Measurements from ENCODE around the gene RRP1B. TPM values are rescaled to one million over a fixed set of nuclear protein-coding genes. Genes with fewer than 3 reads are reported as not detected.

The RRP1B gene
- total RNA-seq, 2 donors from 2014 or later: 15.8 to 19.1 TPM

DNA sequence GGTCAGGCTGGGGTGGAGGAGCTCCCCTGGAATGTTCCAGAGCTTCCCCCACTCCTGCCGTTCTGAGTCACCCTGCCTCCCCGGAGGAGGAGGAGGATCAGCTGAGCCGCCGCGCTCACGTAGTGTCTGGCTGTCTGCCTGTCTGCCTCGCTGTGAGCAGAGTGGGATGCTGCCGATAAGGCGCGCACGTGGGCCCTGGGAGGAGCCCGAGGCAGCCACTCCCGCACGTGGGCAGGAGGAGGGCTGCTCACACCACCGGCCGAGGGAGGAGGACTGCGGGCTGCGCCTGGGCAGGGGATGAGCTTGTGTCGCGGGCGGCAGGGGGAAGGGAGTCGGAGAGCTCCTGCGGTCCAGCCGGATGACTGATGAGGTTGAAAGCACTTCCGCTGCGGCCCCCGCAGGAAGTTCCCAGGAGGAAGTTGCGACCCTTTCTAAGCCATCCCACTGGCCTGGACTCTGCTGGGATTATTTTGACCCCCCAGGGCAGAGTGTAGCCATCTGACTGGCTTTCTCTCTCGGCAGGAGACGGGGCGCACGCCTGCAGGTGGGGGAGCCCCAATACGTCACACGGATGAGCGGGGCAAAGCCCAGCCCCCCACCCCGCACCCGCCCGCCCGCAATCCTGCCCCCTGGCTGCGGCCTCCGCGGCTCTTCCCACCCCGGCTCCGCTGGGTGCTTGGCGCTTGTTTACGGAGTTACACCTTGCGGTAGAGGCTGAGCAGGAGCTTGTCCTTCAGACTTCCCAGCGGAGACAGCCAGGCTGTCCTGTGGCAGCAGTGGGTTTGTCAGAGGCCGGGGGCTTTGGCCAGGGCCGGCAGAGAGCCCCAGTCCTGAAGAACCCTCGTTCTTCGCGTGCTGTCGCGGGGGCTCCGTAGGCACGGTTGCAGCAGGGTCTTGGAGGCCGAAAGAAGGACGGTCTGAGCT is 69.4 kb downstream of the RRP1B start:
- ATAC-seq: peak; percentile 66
- Histone ChIP-seq H3K36me3 (replicated peaks in 1 of 2; ENCODE audit: insufficient read depth in 1 of 2, low read depth in 2 of 2) (no peaks in the 10 kb centered on the region), H3K9me3 (no peaks in the 10 kb centered on the region), H3K4me1 (peaks cover 81% of the 10 kb centered on the region), H3K4me3 (no peak overlapping the region), H3K27ac (peak overlapping the region; percentile 48 to 85 (median 82)), H3K27me3 (no peaks in the 10 kb centered on the region)
- peak in 2 of 3 donors; percentile 55 to 63 for TF ChIP-seq POLR2A (IDR thresholded peaks at IDR 0.05)
- TF ChIP-seq, protein P1, sequence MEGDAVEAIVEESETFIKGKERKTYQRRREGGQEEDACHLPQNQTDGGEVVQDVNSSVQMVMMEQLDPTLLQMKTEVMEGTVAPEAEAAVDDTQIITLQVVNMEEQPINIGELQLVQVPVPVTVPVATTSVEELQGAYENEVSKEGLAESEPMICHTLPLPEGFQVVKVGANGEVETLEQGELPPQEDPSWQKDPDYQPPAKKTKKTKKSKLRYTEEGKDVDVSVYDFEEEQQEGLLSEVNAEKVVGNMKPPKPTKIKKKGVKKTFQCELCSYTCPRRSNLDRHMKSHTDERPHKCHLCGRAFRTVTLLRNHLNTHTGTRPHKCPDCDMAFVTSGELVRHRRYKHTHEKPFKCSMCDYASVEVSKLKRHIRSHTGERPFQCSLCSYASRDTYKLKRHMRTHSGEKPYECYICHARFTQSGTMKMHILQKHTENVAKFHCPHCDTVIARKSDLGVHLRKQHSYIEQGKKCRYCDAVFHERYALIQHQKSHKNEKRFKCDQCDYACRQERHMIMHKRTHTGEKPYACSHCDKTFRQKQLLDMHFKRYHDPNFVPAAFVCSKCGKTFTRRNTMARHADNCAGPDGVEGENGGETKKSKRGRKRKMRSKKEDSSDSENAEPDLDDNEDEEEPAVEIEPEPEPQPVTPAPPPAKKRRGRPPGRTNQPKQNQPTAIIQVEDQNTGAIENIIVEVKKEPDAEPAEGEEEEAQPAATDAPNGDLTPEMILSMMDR (IDR thresholded peaks at IDR 0.05): peak in 1 of 7 experiments; percentile 20
- intact Hi-C loops (cut with DNase I): no loop called here
- WGBS, 2 donors: 30 to 47% methylated on average over 24 to 55 of the region's 59 CpGs
- DNase-seq: peak; percentile 79 to 90 (median 86)

DNA sequence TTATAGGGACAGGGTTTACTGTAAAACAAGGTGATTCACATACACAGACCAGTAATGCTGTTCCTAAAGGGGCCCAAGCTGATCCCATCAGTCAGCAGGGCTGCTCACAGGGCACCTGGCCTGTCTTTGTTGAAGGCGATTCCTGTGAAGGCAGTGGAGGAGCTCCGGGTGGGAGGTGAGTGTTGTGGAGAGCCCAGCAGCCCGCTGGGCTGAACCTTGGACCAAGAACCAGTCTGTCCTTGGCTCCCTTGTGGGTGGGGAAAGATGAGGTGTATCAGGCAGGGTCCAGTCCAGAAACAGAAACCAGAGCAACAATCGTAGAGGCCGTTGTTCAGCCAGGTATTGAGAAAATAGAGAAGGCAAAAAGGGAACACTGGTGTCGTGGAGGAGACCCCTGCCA is 72.1 kb downstream of the RRP1B start:
- DNase-seq (peak in 2 of 4 donors; percentile 48 to 55), ATAC-seq (no peak)
- no peak for TF ChIP-seq POLR2A (IDR thresholded peaks at IDR 0.05)
- TF ChIP-seq, protein P1 (IDR thresholded peaks at IDR 0.05): no peak
- intact Hi-C loops (cut with DNase I): no loop called here
- Histone ChIP-seq H3K27me3 (no peaks in the 10 kb centered on the region), H3K36me3 (replicated peaks in 1 of 2; ENCODE audit: insufficient read depth in 1 of 2, low read depth in 2 of 2) (no peaks in the 10 kb centered on the region), H3K9me3 (no peaks in the 10 kb centered on the region), H3K27ac (peak overlapping the region in 3 of 4 donors; percentile 31 to 55 (median 53)), H3K4me1 (peaks cover 66% of the 10 kb centered on the region), H3K4me3 (no peak overlapping the region)
- WGBS, 2 donors: 39 to 73% methylated on average over 3 to 6 of the region's 6 CpGs

DNA sequence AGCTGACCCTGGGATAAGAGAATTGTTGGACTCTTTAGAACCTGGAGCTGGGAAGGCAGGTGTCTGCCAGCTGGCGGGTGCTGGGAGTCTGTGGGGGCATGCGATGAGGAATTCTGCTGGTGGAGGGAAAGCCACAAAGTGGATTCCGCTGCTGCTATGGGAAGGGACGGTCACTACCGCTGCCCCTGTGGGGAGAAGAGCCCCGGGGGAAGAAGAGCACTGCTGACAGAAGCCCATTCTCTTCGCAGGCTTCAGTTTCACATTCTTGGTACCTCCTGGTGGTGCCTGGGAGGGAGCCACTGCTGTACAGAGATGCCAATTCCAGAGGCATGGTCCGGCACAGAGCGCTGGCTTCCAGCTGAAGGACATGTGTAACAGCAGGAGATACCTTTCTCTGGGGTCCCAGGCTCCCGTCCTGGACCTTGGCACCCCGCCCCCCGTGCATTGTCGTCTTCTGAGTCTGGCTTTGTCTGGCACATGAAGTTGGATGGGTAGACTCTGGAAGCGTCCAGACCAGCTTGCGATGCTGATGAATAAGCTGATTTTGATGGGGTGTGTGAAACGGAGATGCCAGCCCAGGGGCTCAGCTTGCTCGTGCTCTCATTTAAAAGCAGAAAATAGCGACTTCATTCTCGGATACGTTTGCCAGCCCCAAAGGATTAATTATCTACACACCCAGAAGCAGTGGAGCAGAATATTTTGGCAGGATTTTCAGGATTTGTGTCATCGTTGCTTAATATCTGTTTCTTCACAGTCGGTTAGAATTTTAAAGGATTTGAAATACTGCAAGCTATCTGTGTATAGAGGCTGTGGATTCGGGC is 72.7 kb downstream of the RRP1B start:
- DNase-seq (no peak), ATAC-seq (no peak)
- intact Hi-C loops (cut with DNase I): no loop called here
- Histone ChIP-seq H3K4me3 (no peak overlapping the region), H3K36me3 (replicated peaks in 1 of 2; ENCODE audit: insufficient read depth in 1 of 2, low read depth in 2 of 2) (no peaks in the 10 kb centered on the region), H3K27me3 (no peaks in the 10 kb centered on the region), H3K9me3 (no peaks in the 10 kb centered on the region), H3K4me1 (peaks cover 59% of the 10 kb centered on the region), H3K27ac (peak overlapping the region in 3 of 4 donors; percentile 31 to 55 (median 53))
- WGBS, 2 donors: 68 to 76% methylated on average over 22 to 23 of the region's 23 CpGs
- TF ChIP-seq, protein P1 (IDR thresholded peaks at IDR 0.05): no peak
- TF ChIP-seq POLR2A (IDR thresholded peaks at IDR 0.05): no peak

DNA sequence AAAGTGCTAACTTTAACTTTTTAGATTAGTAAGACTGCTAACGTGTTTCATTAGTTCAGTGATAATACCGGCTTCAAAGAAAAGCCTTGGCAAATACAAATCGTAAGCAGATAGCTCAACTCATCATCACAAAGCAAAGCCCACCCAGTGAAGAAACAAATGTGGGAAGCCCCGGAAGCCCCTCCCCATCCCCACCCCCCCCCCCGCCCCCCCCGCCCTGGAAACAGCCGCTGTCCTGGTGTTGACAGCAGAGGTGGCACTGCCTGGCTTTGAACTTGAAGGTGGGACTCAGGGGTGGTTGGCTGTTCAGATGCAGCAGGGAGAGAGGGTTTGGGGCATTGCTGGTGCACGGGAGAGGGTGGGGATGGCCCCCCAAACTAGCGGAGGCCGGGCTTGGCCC is 73.7 kb downstream of the RRP1B start:
- intact Hi-C loops (cut with DNase I): no loop called here
- ATAC-seq (no peak), DNase-seq (no peak)
- Histone ChIP-seq H3K9me3 (no peaks in the 10 kb centered on the region), H3K4me1 (peaks cover 50% of the 10 kb centered on the region), H3K27ac (peak overlapping the region in 2 of 4 donors; percentile 55 to 69), H3K36me3 (replicated peaks in 1 of 2; ENCODE audit: insufficient read depth in 1 of 2, low read depth in 2 of 2) (no peaks in the 10 kb centered on the region), H3K4me3 (no peak overlapping the region), H3K27me3 (no peaks in the 10 kb centered on the region)
- TF ChIP-seq, protein P1 (IDR thresholded peaks at IDR 0.05): no peak
- no peak for TF ChIP-seq POLR2A (IDR thresholded peaks at IDR 0.05)
- WGBS, 2 donors: 60 to 71% methylated on average over 5 to 10 of the region's 10 CpGs
